Head of caudate nucleus (tissue), 42 donors: ENCODE data around the gene FRMD4B.

Experiments
- DNase-seq, 42 donors: peaks; one replicate each; pipeline versions ENCODE4 v3.0.0 to v3.0.0-alpha.2; 2020 to 2021; ENCODE audit warnings: mixed read lengths in 7 of 42
- intact Hi-C: fragments of 100-400 bp; cut with DNase I; formaldehyde crosslinking; loops from one replicate; pipeline ENCODE4 v1.15.0; 2022

FRMD4B gene

DNA sequence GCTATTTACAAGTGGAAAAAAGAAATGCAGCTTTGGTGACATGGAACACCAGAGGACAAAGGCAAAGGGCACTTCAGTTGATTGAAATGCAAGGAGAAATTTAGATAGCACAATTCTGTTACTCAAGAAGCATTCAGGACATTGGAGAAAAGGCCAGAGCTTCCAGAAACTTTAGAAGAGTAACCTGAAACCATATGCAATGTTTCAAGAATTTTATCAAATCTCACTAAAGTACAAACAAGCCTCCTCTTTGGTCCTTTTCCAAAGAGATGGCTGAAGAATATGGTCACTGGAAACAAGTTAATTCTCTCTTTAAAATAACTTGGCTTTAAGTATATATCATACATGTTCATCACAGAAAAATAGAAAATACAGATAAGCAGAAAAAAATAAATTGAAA is 248.9 kb downstream of the FRMD4B start:
- intact Hi-C loops: no loop called here
- no peak for DNase-seq

DNA sequence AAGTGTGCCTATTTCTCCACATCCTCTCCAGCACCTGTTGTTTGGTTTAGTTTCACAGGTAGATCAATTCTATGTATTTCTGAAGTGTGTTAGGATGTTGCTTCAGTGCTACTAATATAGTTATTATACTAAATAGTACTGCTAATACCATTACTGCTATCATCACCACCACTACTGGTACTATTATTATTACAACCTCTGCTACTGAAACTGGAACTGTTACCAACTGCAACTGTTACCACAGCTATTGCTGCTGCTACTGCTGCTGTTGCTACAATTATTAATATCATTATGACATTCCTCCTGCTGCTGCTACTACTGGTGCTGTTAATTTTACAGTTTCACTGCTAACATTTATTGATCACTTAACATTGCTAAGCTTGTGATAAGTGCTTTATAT is 255.2 kb downstream of the FRMD4B start:
- no peak for DNase-seq
- intact Hi-C loops: no loop called here

- intact Hi-C loops: no loop called here
These were observed 256.4 kb downstream of the FRMD4B start for GRCh38 chr3:69129531-69129930.

DNA sequence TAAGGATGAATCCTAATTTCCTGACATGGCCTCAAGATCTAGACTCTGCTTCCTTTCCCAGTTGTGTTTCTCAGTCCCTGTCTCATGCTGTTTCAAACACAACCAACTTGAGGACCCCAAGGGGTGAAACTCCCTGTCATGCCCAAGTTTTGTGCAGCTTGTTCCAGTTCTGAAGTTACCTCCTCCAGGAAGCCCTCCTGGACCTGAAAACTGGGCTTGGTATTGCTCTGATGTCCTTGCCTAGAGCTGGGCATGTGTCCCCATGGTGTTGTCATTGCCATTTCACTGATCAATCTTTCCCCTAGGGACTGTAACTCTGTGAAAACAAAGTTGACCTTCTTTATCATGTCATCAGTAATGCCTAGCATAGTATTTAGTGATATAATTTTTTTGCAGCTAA is 257.4 kb downstream of the FRMD4B start:
- no peak for DNase-seq
- intact Hi-C loops: no loop called here

More at GRCh38 chr3:69129531-69129930, 256.4 kb downstream of the FRMD4B start:
- DNase-seq: no peak

DNA sequence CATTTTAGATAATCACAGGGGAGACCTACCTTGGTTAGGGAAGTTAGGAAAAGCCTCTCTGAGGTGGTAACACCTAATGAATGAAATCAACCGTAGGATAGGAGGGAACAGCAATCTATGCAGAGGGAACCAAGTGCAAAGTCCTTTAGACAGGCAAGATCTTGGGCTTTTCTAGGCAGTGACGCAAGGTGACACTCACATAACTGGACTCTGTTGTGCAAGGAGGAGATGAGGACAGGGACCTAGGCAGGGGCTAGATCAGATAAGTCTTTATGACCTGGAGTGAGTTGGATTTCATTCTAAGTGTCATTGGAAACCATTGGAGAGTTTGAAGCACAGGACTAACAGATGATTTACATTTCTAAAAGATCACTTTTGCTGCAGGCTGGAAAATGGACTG is 258.9 kb downstream of the FRMD4B start:
- intact Hi-C loops: no loop called here
- DNase-seq: no peak

- intact Hi-C loops: no loop called here
- DNase-seq: peak in 2 of 42 donors; percentile 13 to 16
These were observed 259.7 kb downstream of the FRMD4B start for GRCh38 chr3:69126216-69126615.

DNA sequence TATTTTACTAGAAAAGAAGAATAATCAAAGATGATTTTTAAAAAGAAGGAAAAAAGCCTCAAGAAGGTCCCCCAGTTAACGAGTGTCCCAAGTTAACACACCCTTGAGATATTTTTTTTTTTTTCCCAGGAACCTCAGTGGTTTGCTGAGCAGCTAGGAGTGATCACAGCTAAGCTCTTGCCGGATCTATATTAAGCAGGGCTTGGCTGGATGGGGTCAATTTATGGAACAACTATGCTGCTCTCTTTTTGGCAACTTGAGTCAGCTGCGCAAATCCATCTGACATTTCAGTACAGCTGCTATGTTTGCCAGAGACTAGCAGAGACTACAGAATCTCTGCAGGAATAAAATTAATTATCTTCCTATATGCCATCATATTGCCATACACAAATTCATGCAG is 263.5 kb downstream of the FRMD4B start, which contains the start of gene LMOD3:
LMOD3 (minus strand) TSS at position 193 of the 400 bp plus-strand sequence. CDS start 209 bp downstream, outside the sequence.
- no peak for DNase-seq

DNA sequence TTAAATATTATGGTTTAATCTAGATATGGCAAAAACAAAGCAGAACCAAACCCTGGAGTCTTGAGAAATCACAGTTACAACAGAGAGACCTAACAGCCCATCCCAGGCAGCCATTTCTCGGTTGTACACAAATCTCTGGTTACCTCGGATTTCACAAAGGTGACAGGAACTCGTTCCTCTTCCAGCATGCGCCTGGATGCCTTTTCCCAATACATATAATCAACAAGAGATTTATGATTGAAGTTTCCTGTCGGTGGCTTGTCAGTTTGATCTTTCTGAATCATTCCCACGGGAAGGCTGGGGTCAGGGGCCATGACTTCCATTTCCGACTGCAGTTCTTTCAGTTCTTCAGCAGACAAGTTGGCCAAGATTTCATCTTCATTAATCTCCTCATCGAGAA is 263.9 kb downstream of the FRMD4B start:
- intact Hi-C loops: no loop called here
- DNase-seq: no peak

More for the DNA sequence above, 263.5 kb downstream of the FRMD4B start, which contains the start of gene LMOD3:
- intact Hi-C loops: no loop called here

- intact Hi-C loops: no loop called here
- no peak for DNase-seq
These were observed 264.4 kb downstream of the FRMD4B start for GRCh38 chr3:69121513-69121912.

GRCh38 chr3:69120879-69121464 is 264.9 kb downstream of the FRMD4B start:
- intact Hi-C loops: no loop called here
- peak in 41 of 42 donors; percentile 47 to 93 (median 81) for DNase-seq
